ENCODE results near the gene NAA80.

The NAA80 gene

DNA sequence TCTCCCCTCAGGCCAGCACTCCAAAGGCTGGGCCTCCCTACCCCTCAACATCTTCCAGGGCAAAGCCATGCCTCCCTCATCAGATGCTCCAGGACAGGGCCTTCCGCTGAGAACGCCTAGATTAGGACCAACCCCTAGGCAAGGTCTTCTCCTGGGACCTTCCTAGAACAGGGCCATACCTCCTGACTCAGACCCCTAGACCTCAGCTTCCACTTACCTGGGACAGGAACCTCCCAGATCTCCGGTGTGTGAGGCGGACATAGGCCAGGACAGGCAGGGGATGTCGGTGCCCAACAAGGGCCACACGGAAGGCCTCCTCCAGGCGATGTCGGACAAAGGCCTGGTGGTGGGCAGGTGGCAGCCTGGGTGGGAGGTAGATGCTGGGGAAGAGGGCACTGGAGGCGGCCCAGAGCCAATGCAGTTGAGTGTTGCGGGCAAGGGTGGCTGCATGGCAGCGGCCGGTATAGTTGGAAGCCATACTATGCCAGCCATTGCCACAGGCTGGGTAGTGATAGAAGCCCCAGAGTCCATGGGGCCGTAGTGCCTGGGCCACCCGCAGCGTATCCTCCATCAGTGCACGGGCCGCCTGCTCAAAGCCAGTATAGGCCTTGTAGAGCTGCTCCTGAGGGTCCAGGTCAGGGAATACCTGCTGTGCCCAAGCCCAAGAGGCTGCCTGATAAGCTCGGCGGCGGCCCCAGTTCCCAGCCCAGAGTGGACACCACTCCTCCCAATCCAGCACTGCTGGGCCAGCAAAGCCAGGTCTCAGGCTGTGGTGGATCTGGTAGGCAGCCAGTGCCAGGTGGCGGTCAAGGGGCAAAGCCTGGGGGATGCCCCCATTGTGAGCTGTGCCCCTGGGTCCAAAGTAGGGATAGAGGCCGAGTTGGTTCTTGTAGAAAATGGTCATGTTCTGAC is 4.5 kb downstream of the NAA80 start:
- Histone ChIP-seq H3K36me3 (ENCODE audit: insufficient read depth) (no peaks in the 10 kb centered on the region), H3K9ac (no peak overlapping the region), H2AFZ (ENCODE audit: low read depth) (no peak overlapping the region), H3K4me2 (no peak overlapping the region), H3K27ac (no peak overlapping the region), H3K4me1 (ENCODE audit: low read depth, poor library complexity, severe bottlenecking) (peaks cover 15% of the 10 kb centered on the region), H3K4me3 (IDR thresholded peaks at IDR 0.05; ENCODE audit: insufficient read depth, low read depth, low read length) (no peak overlapping the region), H4K20me1 (ENCODE audit: insufficient read depth) (no peaks in the 10 kb centered on the region), H3K27me3 (ENCODE audit: insufficient read depth, low read depth) (no peaks in the 10 kb centered on the region), H3K79me2 (ENCODE audit: insufficient read depth, low read depth) (peaks cover 17% of the 10 kb centered on the region)
- TF ChIP-seq, protein P1, sequence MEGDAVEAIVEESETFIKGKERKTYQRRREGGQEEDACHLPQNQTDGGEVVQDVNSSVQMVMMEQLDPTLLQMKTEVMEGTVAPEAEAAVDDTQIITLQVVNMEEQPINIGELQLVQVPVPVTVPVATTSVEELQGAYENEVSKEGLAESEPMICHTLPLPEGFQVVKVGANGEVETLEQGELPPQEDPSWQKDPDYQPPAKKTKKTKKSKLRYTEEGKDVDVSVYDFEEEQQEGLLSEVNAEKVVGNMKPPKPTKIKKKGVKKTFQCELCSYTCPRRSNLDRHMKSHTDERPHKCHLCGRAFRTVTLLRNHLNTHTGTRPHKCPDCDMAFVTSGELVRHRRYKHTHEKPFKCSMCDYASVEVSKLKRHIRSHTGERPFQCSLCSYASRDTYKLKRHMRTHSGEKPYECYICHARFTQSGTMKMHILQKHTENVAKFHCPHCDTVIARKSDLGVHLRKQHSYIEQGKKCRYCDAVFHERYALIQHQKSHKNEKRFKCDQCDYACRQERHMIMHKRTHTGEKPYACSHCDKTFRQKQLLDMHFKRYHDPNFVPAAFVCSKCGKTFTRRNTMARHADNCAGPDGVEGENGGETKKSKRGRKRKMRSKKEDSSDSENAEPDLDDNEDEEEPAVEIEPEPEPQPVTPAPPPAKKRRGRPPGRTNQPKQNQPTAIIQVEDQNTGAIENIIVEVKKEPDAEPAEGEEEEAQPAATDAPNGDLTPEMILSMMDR (conservative IDR thresholded peaks at IDR 0.05; ENCODE audit: low read depth, low read length) = no peak

DNA sequence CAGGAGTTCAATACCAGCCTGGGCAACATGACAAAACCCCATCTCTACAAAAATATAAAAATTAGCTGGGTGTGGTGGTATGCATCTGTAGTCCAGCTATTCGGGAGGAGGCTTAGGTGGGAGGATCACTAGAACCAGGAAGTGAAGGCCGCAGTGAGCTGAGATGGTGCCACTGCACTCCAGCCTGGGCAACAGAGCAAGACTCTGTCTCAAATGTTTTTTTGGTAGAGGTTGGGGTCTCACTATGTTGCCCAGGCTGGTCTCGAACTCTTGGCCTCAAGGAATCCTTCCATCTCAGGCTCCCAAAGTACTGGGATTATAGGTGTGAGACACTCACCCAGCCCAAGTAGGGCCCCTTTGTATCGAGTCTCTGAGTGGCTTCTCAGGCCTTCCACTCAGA is 5.1 kb downstream of the NAA80 start:
- Histone ChIP-seq H3K4me3 (IDR thresholded peaks at IDR 0.05; ENCODE audit: insufficient read depth, low read depth, low read length) (no peak overlapping the region), H3K9ac (no peak overlapping the region), H3K4me1 (ENCODE audit: low read depth, poor library complexity, severe bottlenecking) (peaks cover 14% of the 10 kb centered on the region), H3K4me2 (no peak overlapping the region), H4K20me1 (ENCODE audit: insufficient read depth) (no peaks in the 10 kb centered on the region), H3K79me2 (ENCODE audit: insufficient read depth, low read depth) (peaks cover 17% of the 10 kb centered on the region), H3K27ac (no peak overlapping the region), H3K27me3 (ENCODE audit: insufficient read depth, low read depth) (no peaks in the 10 kb centered on the region), H2AFZ (ENCODE audit: low read depth) (no peak overlapping the region), H3K36me3 (ENCODE audit: insufficient read depth) (no peaks in the 10 kb centered on the region)
- TF ChIP-seq, protein P1 (conservative IDR thresholded peaks at IDR 0.05; ENCODE audit: low read depth, low read length) = no peak

DNA sequence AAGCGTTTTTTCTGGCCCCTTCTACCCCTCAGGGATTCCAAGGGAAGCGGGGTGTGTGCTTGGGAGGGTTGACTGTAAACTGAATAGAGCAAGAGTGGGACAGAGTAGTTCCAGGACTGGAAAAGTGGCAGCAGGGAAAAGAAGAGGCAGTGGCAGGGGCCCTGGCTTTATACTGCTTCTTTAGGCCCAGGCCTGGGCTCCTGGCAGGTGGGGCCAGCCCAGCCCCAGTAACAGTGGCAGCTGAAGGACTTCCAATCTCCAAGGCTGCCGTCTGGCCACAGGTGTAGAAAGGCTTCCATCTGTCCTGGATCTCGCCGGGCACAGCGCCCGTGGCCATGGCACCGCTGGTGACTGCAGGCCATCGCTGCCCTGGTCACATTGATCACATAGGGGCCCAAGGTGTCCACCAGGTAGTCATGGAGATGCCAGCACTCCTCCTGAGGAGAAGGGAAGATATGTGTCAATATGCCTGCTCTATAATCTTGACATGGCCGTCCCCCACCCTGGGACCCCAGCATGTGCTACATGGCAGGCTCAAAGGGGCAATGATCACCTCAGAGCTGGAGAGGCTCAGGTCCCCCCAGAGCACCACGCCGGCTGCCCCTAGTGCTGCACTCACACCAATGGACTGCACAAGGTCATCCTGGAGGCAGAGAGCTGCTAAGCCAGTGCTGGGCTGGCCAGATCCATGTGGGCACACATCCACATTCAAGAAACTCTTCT is 6.0 kb downstream of the NAA80 start:
- Histone ChIP-seq H2AFZ (ENCODE audit: low read depth) (peak overlapping the region; percentile 61; the same call in 1 of the 2 replicates), H3K79me2 (ENCODE audit: insufficient read depth, low read depth) (peaks cover 17% of the 10 kb centered on the region), H4K20me1 (ENCODE audit: insufficient read depth) (no peaks in the 10 kb centered on the region), H3K4me3 (IDR thresholded peaks at IDR 0.05; ENCODE audit: insufficient read depth, low read depth, low read length) (peak overlapping the region; percentile 26), H3K27ac (peak overlapping the region; percentile 39), H3K4me1 (ENCODE audit: low read depth, poor library complexity, severe bottlenecking) (peaks cover 10% of the 10 kb centered on the region), H3K27me3 (ENCODE audit: insufficient read depth, low read depth) (no peaks in the 10 kb centered on the region), H3K9ac (peak overlapping the region; percentile 96), H3K4me2 (peak overlapping the region; percentile 79), H3K36me3 (ENCODE audit: insufficient read depth) (no peaks in the 10 kb centered on the region)
- TF ChIP-seq, protein P1 (conservative IDR thresholded peaks at IDR 0.05; ENCODE audit: low read depth, low read length) = no peak

DNA sequence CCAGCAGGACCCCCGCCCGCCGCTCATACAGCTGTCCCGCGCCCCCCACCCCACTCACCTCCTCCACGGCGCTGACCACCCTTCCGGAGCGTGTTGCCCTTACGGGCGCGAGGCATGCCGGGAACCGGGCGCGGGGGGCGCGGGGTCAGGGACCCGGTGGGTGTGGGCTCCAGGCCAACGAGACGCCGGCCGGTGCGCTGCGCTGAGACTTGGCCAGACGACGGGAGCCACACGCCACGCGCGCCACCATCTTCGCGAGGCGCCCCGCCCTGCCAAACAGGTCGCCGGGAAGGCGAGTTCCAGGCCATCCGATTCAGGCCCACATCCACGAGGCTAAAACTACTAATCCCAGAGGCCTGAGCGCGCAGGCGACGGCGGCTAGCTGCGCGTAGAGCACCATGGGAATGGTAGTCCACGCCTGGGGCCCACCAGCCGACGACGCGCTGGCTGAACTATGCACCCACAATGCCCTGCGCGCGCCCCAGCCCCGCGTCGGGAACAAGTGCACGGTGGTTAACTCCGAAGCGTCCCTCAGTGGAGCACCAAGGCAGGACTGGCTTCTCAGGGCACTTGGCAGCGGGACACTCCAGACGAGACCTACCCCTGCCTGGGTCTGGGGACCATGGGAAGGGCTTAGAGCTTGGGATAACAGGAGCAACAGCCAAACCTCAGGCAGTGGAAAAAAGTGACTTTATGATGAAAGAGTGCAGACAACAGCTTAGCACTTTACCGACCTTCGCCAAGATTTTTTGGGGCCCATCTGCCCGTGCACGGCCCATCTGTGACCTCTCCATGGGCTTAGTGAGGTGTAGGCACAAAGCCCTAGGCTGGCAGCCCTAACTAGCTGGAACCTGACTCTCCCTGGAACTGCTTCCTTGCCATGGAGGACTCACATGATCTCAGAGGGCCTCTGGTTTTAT is 6.8 kb downstream of the NAA80 start, which contains the start of gene IFRD2:
Gene IFRD2, minus strand, starts transcription at position 271 of the 920 bp plus-strand sequence. Its CDS starts 155 bp downstream, at position 116.
- Histone ChIP-seq H3K36me3 (ENCODE audit: insufficient read depth) (no peaks in the 10 kb centered on the region), H3K79me2 (ENCODE audit: insufficient read depth, low read depth) (peaks cover 17% of the 10 kb centered on the region), H2AFZ (ENCODE audit: low read depth) (peak within 1 kb of the TSS; percentile 61; the same call in 1 of the 2 replicates), H3K9ac (peak within 1 kb of the TSS; percentile 96), H3K27ac (peak within 1 kb of the TSS; percentile 74), H3K4me1 (ENCODE audit: low read depth, poor library complexity, severe bottlenecking) (peaks cover 7% of the 10 kb centered on the region), H3K4me2 (peak within 1 kb of the TSS; percentile 84), H3K27me3 (ENCODE audit: insufficient read depth, low read depth) (no peaks in the 10 kb centered on the region), H3K4me3 (IDR thresholded peaks at IDR 0.05; ENCODE audit: insufficient read depth, low read depth, low read length) (peak within 1 kb of the TSS; percentile 26), H4K20me1 (ENCODE audit: insufficient read depth) (no peaks in the 10 kb centered on the region)
- TF ChIP-seq, protein P1 (conservative IDR thresholded peaks at IDR 0.05; ENCODE audit: low read depth, low read length) = no peak

Measured in KMS-11 (cell line).